GM12873 (cell line): ENCODE measurements around the gene ADIRF.
"Not testable (repeated sequence)": the region's sequence is repeated elsewhere in the genome, so short reads cannot be mapped to it uniquely, and the experiment has no call there.

ENCODE experiments used
- TF ChIP-seq, protein P1 (sequence below): IDR thresholded peaks from 2 replicates; pipeline ENCODE4 v1.5.1; 2012; ENCODE audit warnings: low read depth, mild to moderate bottlenecking, moderate library complexity, low read length, control low read depth; ENCODE audit not compliant: insufficient read depth; ENCODE audit errors: missing control alignments

ADIRF gene

DNA sequence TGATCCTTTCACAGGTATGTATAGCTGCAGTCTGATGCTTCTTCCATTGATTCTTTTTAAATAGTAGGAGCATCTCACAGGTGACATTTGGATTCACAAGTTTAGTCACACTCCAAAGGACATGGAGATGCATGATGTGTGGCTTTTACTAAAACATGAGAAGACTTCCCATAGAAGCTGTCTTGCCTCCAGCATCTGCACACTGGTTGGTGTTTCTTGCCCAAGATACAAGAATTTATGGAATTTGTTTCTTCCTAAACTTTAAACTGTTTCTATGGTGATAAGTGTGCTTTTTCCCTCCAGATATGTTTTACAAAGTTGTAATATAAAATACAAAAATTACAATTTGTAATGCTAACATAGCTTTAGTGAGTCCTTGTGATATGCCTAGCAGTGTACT is 24.2 kb downstream of the ADIRF start:
- TF ChIP-seq, protein P1, sequence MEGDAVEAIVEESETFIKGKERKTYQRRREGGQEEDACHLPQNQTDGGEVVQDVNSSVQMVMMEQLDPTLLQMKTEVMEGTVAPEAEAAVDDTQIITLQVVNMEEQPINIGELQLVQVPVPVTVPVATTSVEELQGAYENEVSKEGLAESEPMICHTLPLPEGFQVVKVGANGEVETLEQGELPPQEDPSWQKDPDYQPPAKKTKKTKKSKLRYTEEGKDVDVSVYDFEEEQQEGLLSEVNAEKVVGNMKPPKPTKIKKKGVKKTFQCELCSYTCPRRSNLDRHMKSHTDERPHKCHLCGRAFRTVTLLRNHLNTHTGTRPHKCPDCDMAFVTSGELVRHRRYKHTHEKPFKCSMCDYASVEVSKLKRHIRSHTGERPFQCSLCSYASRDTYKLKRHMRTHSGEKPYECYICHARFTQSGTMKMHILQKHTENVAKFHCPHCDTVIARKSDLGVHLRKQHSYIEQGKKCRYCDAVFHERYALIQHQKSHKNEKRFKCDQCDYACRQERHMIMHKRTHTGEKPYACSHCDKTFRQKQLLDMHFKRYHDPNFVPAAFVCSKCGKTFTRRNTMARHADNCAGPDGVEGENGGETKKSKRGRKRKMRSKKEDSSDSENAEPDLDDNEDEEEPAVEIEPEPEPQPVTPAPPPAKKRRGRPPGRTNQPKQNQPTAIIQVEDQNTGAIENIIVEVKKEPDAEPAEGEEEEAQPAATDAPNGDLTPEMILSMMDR, result no peak

GRCh38 chr10:86992929-86993328 is 24.6 kb downstream of the ADIRF start:
- TF ChIP-seq, protein P1, result no peak

DNA sequence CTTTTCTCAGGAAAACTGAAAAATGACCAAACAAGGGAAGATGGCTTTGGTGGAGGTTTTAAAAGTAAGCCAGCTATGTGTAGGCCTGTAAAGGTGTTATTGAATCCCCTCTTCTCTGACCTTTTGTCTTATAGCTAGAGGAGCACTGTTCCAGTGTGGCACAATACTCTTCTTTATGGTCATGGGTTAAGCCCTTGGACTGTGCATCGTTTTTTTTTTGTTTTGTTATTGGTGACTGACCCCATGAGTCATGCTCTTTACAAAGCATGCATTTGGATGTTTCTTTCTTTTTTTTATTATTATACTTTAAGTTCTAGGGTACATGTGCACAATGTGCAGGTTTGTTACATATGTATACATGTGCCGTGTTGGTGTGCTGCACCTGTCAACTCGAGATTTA is 32.2 kb downstream of the ADIRF start:
- TF ChIP-seq, protein P1, result no peak

DNA sequence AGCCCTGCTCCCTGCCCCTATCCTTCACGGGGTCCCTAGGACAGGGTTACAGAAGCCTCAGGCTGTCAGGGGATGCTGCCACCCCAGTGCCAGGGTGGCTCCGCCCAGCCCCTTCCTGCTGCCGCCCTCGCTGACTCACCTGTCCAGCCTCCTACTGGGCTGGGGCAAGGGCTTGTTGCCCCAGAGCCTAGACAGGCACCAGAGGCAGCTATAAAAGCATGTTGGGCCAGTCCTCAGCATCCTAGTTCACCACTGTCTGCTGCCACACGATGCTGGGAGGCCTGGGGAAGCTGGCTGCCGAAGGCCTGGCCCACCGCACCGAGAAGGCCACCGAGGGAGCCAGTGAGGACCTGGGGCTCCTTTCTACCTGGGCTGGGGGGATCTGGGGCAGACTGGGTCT is 51.8 kb downstream of the ADIRF start, which contains the start of gene FAM25A:
Gene FAM25A, plus strand, starts transcription at position 239 of the 400 bp plus-strand sequence. Its CDS starts 31 bp downstream, at position 270.
- TF ChIP-seq, protein P1, result not testable (repeated sequence)
